NCI-H1105 treated with DMSO at 0.1 percent for 48 hours (cell line): Measurements from ENCODE around the gene TECRL.

Experiments
- DNase-seq: peaks from one replicate; lab custom pipeline; 2025; lab: John Stamatoyannopoulos, UW

The TECRL gene

GRCh38 chr4:64327237-64327636, 82.0 kb downstream of the TECRL start:
- no peak for DNase-seq

GRCh38 chr4:64326507-64326906, 82.7 kb downstream of the TECRL start:
- DNase-seq: no peak

- DNase-seq: no peak
Measured at GRCh38 chr4:64306255-64306565, 103.0 kb downstream of the TECRL start.

- no peak for DNase-seq
Measured at GRCh38 chr4:64305565-64306254, 103.5 kb downstream of the TECRL start.

- DNase-seq: no peak
Measured at GRCh38 chr4:64272432-64272831, 136.8 kb downstream of the TECRL start.

- DNase-seq: no peak
Measured at GRCh38 chr4:64271601-64272081, 137.6 kb downstream of the TECRL start.

GRCh38 chr4:64266669-64267068, 142.6 kb downstream of the TECRL start:
- no peak for DNase-seq

GRCh38 chr4:64266263-64266662, 143.0 kb downstream of the TECRL start:
- no peak for DNase-seq

GRCh38 chr4:64251781-64252180, 157.5 kb downstream of the TECRL start:
- DNase-seq: peak; percentile 26

GRCh38 chr4:64250488-64250887, 158.8 kb downstream of the TECRL start:
- DNase-seq: no peak

GRCh38 chr4:64250061-64250460, 159.2 kb downstream of the TECRL start:
- no peak for DNase-seq

- DNase-seq: no peak
Measured at GRCh38 chr4:64248186-64248585, 161.1 kb downstream of the TECRL start.

- DNase-seq: peak; percentile 1
Measured at GRCh38 chr4:64230709-64231310, 178.4 kb downstream of the TECRL start.
